ENCODE results near the gene KDELR3. TPM values are rescaled to one million over a fixed set of nuclear protein-coding genes. Genes with fewer than 3 reads are reported as not detected.

KDELR3 gene
- 0.31 TPM for total RNA-seq

DNA sequence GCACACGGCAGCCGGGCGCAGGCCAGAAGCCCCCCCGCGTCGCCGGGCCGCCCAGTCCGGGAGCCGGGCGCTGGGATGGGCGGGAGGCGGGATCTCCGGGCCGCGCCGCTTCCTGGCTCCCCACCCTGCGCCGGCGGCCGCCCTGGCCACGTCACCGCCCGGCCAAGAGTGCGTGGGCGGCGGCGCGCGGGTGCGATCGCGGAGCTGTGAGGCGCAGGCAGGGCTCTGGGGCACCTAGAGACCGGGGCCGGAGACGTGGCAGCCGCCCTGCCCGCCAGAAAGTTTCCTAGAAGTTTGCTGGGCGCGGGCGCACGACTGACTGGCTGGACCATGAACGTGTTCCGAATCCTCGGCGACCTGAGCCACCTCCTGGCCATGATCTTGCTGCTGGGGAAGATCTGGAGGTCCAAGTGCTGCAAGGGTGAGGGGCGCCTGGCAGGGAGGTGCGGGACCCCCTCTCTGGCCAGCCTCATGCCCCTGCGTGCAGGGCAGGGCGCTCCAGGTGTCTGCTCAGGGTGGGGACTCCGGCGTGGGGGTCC, at the start of gene KDELR3:
TSS of gene KDELR3 (plus strand) at position 193 of the 539 bp plus-strand sequence. CDS start at position 331, 138 bp downstream.

DNA sequence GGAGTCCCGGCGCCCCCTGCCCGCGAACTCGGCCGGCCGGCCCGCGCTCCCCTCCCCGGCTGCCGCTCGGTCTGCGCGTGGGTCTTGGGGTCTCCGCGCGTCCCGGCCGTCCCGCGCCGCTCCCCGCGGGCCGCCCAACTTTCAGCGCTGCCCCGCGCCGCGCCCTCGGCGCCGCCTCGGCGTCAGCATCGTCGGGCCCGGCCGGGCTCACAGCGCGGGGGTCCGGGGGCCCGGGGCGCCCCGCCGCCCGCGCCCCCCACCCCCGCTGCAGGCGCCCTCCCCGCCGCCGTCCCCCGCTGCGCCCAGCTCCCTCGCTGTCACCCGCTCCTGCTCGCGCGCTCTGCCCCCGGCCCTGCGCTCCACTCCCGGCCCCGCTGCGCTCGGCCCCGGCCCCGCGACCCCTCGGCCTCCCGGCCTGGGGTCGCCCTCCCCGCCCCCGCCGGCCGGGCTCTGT, 12.8 kb upstream of the KDELR3 start, which contains the start of gene KCNJ4:
TSS of gene KCNJ4 (minus strand) at position 124 of the 454 bp plus-strand sequence. CDS start 27,067 bp downstream, outside the sequence.

DNA sequence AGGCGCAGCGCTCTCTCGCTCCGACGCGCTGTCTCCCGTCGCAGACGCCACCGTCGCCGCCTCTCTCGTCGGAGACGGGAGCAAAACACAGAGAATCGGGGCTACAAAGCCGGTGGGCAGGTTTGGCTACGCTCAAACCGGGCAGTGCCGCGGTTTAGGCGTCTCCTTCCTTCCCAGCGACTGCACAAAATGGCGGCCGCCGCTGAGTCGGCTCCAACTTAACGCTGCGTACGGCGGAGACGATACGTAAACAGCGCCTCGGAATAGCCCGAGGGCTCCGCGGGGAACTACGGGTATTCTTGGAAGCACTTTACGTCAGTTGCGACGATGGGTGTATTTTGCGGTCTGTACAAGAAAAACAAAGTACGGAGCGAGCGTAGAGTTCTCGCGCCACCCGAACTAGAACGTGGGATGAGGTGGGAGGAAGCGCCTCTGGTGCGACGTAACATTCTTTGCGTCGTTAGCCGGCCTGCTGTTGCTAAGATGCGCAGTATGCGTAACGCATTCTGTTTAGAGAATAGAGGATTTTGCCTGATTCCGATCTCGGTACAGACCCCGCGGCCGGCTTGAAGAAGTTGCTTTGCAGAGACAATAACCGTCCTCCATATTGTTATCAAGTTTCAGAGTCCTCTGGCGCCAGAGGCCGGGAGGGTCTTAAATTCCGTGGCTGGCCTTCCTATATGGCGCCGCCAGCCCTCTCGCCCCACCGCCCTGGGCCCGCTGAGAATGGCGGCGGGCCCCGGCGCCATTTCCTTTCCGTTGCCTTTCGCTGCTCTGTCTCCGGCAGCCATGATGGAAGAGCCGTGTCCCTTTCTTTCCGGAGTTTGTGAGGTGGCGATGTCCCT, 38.4 kb downstream of the KDELR3 start, which contains the start of gene DDX17:
TSS of gene DDX17 (minus strand) at position 194 of the 845 bp plus-strand sequence.

Other genes with a start within 250 kb of the KDELR3 start
- 17.8 TPM for gene TMEM184B, start 195.1 kb upstream of the KDELR3 start, total RNA-seq
- gene CSNK1E, start 150.7 kb upstream of the KDELR3 start, total RNA-seq, result 337 TPM
- 7.8 TPM for gene KCNJ4, start 12.9 kb upstream of the KDELR3 start, total RNA-seq
- 802 TPM for gene DDX17, start 38.2 kb downstream of the KDELR3 start, total RNA-seq
- gene DMC1, start 102.1 kb downstream of the KDELR3 start, total RNA-seq, result 4.1 TPM
- 17.2 TPM for gene FAM227A, start 188.3 kb downstream of the KDELR3 start, total RNA-seq
- 17.2 TPM for gene CBY1, start 188.5 kb downstream of the KDELR3 start, total RNA-seq
- gene TOMM22, start 213.9 kb downstream of the KDELR3 start, total RNA-seq, result 34.4 TPM
- 63.9 TPM for gene JOSD1, start 232.8 kb downstream of the KDELR3 start, total RNA-seq
- gene GTPBP1, start 237.8 kb downstream of the KDELR3 start, total RNA-seq, result 63.2 TPM